Panc1 (cell line): ENCODE data around the gene MINDY4. TPM values are rescaled to one million over a fixed set of nuclear protein-coding genes. Genes with fewer than 3 reads are reported as not detected.

Experiments used
- ATAC-seq: fragments of 200-7000 bp; cut with Tn5 transposase; 2 replicates; pipeline ENCODE4 v1.9.1; 2020; ENCODE audit warnings: mild to moderate bottlenecking, moderate library complexity
- BruUV-seq: library from RNA; stranded (reverse); fragments of 400-500 nt; replicated peaks from 2 replicates; lab custom pipeline; 2021; lab: Mats Ljungman, UMichigan
- CTCF ChIA-PET: fragments of 300-600 bp; sonication (Branson Sonifier 250); formaldehyde crosslinking; loops from one replicate; lab custom pipeline; 2022; ENCODE audit warnings: antibody characterized with exemption; lab: Charles Lee
- POLR2A ChIA-PET: fragments of 300-600 bp; sonication (Branson Sonifier 250); formaldehyde crosslinking; loops from one replicate; lab custom pipeline; 2022; ENCODE audit warnings: antibody characterized with exemption; lab: Charles Lee
- DNase-seq: peaks from one replicate; pipeline ENCODE4 v3.0.0-alpha.2; 2010; ENCODE audit warnings: low read depth, low spot score
- H3K27ac ChIP-seq: 2 replicates; pipeline ENCODE4 v1.5.1; 2011; ENCODE audit warnings: mild to moderate bottlenecking, low read length, inconsistent platforms
- H3K27me3 ChIP-seq: fragments of 200-500 bp; sonication (Bioruptor generic); 2 replicates; pipeline ENCODE4 v1.6.0; 2014; ENCODE audit warnings: low read length, inconsistent platforms; ENCODE audit not compliant: control insufficient read depth, insufficient read depth
- H3K36me3 ChIP-seq: fragments of 200-500 bp; sonication (Bioruptor generic); 2 replicates; pipeline ENCODE4 v1.5.1; 2014; ENCODE audit warnings: inconsistent platforms, mild to moderate bottlenecking, low read length, moderate library complexity; ENCODE audit not compliant: control insufficient read depth, insufficient read depth
- H3K4me1 ChIP-seq: 2 replicates; pipeline ENCODE4 v1.5.1; 2011; ENCODE audit warnings: inconsistent platforms, mild to moderate bottlenecking, low read length, moderate library complexity; ENCODE audit not compliant: control insufficient read depth, insufficient read depth
- H3K4me3 ChIP-seq, 2 experiments: 2 replicates each; pipeline ENCODE4 v1.5.1; 2011 to 2012; ENCODE audit warnings: low read depth in 2 of 2, low read length in 2 of 2, mild to moderate bottlenecking in 2 of 2, inconsistent platforms in 1 of 2, moderate library complexity in 1 of 2
- H3K9me3 ChIP-seq: fragments of 200-500 bp; sonication (Bioruptor generic); 2 replicates; pipeline ENCODE4 v1.5.1; 2014; ENCODE audit warnings: low read depth, mild to moderate bottlenecking, inconsistent platforms, low read length, moderate library complexity; ENCODE audit not compliant: control insufficient read depth, insufficient read depth
- POLR2AphosphoS5 ChIP-seq: IDR thresholded peaks from 2 replicates; pipeline ENCODE4 v1.6.1; 2012; ENCODE audit warnings: mild to moderate bottlenecking, low read depth, low read length, moderate library complexity
- SIN3A ChIP-seq: IDR thresholded peaks from 2 replicates; pipeline ENCODE4 v1.6.1; 2012; ENCODE audit warnings: low read depth, mild to moderate bottlenecking, low read length, moderate library complexity, borderline replicate concordance; ENCODE audit not compliant: insufficient read depth
- TCF7L2 ChIP-seq: IDR thresholded peaks from 2 replicates; pipeline ENCODE4 v1.6.1; 2011; ENCODE audit warnings: mild to moderate bottlenecking, low read depth, low read length, inconsistent platforms
- in situ Hi-C: cut with HindIII; loops from 2 replicates; pipeline ENCODE4 v1.10.0; 2016; ENCODE audit warnings: low sequenced_read_pairs, low pct_unique_long_range_greater_than_20kb
- intact Hi-C: fragments of 100-400 bp; cut with micrococcal nuclease; formaldehyde crosslinking; loops from one replicate; pipeline ENCODE4 v1.10.0; 2022; ENCODE audit not compliant: unreplicated experiment
- total RNA-seq: library from RNA; stranded (reverse); gene quantifications from one replicate; pipeline ENCODE4 v1.2.1, GENCODE V29; 2021; ENCODE audit not compliant: unreplicated experiment
- TF ChIP-seq, protein P1 (sequence below), 2 experiments: IDR thresholded peaks; 2 replicates each; pipeline ENCODE4 v1.6.1; 2011 to 2012; ENCODE audit warnings: low read depth in 2 of 2, control low read depth in 1 of 2, low read length in 1 of 2, mild to moderate bottlenecking in 1 of 2, moderate library complexity in 1 of 2; ENCODE audit not compliant: insufficient read depth in 1 of 2
- TF ChIP-seq, protein P2 (sequence below): fragments of 450-650 bp; IDR thresholded peaks from 2 replicates; pipeline ENCODE4 v1.5.1; 2017; ENCODE audit warnings: mild to moderate bottlenecking

MINDY4 gene
- total RNA-seq, 1 experiment from 2014 or later, result 6.2 TPM

DNA sequence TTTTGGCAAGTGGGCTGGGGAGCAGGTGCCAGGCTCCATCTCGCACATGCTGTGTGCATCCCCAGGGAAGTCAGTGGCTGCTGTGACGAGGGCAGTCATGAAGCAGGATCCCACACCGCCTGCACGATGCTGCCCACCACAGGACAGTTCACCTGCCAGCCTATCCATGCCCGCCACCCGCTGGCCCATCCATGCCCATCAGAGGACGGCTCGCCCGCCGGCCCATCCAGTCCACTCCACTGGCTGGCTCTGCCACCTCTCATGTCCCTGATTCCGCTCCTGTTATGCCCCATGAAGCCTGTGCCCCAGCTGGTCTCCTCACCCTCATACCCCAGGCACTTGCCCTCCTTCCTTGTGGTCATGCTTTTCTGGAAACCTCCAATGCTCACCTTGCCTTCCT, 37.5 kb upstream of the MINDY4 start:
- no peak for ATAC-seq
- DNase-seq, result no peak
- no TSS peak for BruUV-seq
- TF ChIP-seq, protein P1, sequence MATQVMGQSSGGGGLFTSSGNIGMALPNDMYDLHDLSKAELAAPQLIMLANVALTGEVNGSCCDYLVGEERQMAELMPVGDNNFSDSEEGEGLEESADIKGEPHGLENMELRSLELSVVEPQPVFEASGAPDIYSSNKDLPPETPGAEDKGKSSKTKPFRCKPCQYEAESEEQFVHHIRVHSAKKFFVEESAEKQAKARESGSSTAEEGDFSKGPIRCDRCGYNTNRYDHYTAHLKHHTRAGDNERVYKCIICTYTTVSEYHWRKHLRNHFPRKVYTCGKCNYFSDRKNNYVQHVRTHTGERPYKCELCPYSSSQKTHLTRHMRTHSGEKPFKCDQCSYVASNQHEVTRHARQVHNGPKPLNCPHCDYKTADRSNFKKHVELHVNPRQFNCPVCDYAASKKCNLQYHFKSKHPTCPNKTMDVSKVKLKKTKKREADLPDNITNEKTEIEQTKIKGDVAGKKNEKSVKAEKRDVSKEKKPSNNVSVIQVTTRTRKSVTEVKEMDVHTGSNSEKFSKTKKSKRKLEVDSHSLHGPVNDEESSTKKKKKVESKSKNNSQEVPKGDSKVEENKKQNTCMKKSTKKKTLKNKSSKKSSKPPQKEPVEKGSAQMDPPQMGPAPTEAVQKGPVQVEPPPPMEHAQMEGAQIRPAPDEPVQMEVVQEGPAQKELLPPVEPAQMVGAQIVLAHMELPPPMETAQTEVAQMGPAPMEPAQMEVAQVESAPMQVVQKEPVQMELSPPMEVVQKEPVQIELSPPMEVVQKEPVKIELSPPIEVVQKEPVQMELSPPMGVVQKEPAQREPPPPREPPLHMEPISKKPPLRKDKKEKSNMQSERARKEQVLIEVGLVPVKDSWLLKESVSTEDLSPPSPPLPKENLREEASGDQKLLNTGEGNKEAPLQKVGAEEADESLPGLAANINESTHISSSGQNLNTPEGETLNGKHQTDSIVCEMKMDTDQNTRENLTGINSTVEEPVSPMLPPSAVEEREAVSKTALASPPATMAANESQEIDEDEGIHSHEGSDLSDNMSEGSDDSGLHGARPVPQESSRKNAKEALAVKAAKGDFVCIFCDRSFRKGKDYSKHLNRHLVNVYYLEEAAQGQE (IDR thresholded peaks at IDR 0.05; ENCODE audit: insufficient read depth in 1 of 2, low read depth in 2 of 2, low read length in 1 of 2), result no peak
- no peak for TF ChIP-seq POLR2AphosphoS5
- TF ChIP-seq, protein P2, sequence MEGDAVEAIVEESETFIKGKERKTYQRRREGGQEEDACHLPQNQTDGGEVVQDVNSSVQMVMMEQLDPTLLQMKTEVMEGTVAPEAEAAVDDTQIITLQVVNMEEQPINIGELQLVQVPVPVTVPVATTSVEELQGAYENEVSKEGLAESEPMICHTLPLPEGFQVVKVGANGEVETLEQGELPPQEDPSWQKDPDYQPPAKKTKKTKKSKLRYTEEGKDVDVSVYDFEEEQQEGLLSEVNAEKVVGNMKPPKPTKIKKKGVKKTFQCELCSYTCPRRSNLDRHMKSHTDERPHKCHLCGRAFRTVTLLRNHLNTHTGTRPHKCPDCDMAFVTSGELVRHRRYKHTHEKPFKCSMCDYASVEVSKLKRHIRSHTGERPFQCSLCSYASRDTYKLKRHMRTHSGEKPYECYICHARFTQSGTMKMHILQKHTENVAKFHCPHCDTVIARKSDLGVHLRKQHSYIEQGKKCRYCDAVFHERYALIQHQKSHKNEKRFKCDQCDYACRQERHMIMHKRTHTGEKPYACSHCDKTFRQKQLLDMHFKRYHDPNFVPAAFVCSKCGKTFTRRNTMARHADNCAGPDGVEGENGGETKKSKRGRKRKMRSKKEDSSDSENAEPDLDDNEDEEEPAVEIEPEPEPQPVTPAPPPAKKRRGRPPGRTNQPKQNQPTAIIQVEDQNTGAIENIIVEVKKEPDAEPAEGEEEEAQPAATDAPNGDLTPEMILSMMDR, result no peak
- no peak for TF ChIP-seq SIN3A
- no peak for TF ChIP-seq TCF7L2
- Histone ChIP-seq H3K27ac (no peak overlapping the region), H3K27me3 (peaks cover 14% of the 10 kb centered on the region), H3K4me1 (no peaks in the 10 kb centered on the region), H3K9me3 (no peaks in the 10 kb centered on the region), H3K36me3 (no peaks in the 10 kb centered on the region), H3K4me3 (no peak overlapping the region)
- CTCF ChIA-PET, result no interaction called here
- POLR2A ChIA-PET, result no interaction called here
- in situ Hi-C loops, result no loop called here
- intact Hi-C loops, result loop anchor here (10.0 kb wide), 1 partner anchor 59 kb away; no protein-coding TSS in a partner anchor

DNA sequence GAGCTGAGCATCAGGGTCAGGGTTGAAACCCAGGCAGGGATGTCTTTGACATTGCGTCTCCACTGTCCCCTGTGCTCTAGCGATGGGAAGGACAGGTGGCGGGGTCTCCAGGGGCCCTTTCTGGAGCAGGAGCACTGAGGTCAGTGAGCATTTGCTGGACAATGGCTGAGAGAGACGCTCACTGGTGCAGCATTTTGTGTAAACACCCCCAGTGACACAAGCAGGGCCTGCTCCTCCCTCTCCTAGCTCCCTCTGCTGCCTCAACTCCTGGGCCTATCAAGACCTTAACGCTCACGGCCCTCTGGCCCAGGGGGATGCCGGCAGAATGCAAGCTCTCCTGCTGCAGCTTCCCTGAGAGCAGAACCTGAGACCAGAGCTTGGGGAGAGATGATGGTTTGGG, 36.7 kb upstream of the MINDY4 start:
- in situ Hi-C loops (no loop called here), intact Hi-C loops (loop anchor here (10.0 kb wide), 1 partner anchor 60 kb away; no protein-coding TSS in a partner anchor)
- ATAC-seq, result no peak
- ChIA-PET POLR2A (no interaction called here), CTCF (no interaction called here)
- Histone ChIP-seq H3K4me3 (no peak overlapping the region), H3K9me3 (no peaks in the 10 kb centered on the region), H3K27ac (no peak overlapping the region), H3K4me1 (no peaks in the 10 kb centered on the region), H3K27me3 (peaks cover 14% of the 10 kb centered on the region), H3K36me3 (no peaks in the 10 kb centered on the region)
- no TSS peak for BruUV-seq
- TF ChIP-seq TCF7L2 (no peak), SIN3A (no peak), POLR2AphosphoS5 (no peak)
- TF ChIP-seq, protein P2, result no peak
- TF ChIP-seq, protein P1 (IDR thresholded peaks at IDR 0.05; ENCODE audit: insufficient read depth in 1 of 2, low read depth in 2 of 2, low read length in 1 of 2), result no peak
- DNase-seq, result no peak
